ENCODE measurements around the gene RASAL2.

GRCh38 chr1:178451529-178451928, 357.6 kb downstream of the RASAL2 start:
- TF ChIP-seq, protein P1, sequence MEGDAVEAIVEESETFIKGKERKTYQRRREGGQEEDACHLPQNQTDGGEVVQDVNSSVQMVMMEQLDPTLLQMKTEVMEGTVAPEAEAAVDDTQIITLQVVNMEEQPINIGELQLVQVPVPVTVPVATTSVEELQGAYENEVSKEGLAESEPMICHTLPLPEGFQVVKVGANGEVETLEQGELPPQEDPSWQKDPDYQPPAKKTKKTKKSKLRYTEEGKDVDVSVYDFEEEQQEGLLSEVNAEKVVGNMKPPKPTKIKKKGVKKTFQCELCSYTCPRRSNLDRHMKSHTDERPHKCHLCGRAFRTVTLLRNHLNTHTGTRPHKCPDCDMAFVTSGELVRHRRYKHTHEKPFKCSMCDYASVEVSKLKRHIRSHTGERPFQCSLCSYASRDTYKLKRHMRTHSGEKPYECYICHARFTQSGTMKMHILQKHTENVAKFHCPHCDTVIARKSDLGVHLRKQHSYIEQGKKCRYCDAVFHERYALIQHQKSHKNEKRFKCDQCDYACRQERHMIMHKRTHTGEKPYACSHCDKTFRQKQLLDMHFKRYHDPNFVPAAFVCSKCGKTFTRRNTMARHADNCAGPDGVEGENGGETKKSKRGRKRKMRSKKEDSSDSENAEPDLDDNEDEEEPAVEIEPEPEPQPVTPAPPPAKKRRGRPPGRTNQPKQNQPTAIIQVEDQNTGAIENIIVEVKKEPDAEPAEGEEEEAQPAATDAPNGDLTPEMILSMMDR (conservative IDR thresholded peaks at IDR 0.05 in 1 of 2, IDR thresholded peaks at IDR 0.05 in 1 of 2; ENCODE audit: low read depth in 1 of 2, low read length in 2 of 2), result no peak
- no peak for TF ChIP-seq EZH2 (IDR thresholded peaks at IDR 0.05; ENCODE audit: low read length, missing control alignments)
